ENCODE measurements around the gene CECR2.

CECR2 gene

DNA sequence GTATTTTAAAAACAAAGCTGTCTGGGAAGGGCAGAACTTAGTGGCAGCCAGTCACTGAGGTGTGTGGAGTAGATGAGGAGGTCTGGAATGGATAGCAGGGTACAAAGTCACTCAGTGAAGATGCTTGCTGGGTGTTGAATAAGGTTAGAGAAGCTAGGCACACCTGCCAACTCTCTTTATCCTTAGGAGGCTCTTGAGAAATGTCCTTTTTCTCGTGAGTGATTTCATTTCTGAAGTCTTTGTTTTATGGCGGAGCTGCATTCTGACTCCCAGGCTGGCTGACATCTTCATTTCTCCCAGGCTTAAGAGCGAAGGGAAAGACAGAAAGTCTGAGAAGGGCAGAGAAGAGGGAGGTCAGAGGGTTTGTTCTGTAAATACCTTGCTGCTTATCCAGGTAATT, 31.0 kb downstream of the CECR2 start:
- no peak for TF ChIP-seq FOXP2 (optimal IDR thresholded peaks at IDR 0.05; ENCODE audit: borderline replicate concordance, extremely low read depth, extremely low read length, insufficient read depth)
- no peak for TF ChIP-seq TAF1 (IDR thresholded peaks at IDR 0.05; ENCODE audit: borderline replicate concordance, insufficient read depth, low read length)
- TF ChIP-seq SIN3A (IDR thresholded peaks at IDR 0.05; ENCODE audit: borderline replicate concordance, insufficient read depth, low read length), result no peak
- TF ChIP-seq POLR2AphosphoS5 (IDR thresholded peaks at IDR 0.05; ENCODE audit: low read depth, low read length), result no peak
- TF ChIP-seq REST (IDR thresholded peaks at IDR 0.05; ENCODE audit: insufficient read depth in 1 of 2, low read depth in 2 of 2, low read length in 2 of 2), result no peak

DNA sequence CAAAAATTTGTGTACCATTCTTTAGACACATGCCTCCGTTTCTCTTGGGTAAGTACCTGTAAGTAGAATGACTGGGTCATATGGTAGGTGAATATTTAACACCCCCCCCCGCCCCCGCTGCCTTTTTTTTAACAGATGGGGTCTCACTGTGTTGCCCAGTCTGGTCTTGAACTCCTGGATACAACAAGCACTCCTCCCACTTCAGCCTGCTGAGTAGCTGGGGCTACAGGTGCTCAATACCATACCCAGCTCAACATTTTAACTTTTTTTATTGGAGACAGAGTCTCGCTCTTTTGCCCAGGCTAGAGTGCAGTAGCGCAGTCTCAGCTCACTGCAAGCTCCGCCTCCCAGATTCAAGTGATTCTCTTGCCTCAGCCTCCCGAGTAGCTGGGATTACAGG, 32.5 kb downstream of the CECR2 start:
- TF ChIP-seq REST (IDR thresholded peaks at IDR 0.05; ENCODE audit: insufficient read depth in 1 of 2, low read depth in 2 of 2, low read length in 2 of 2) (no peak), FOXP2 (optimal IDR thresholded peaks at IDR 0.05; ENCODE audit: borderline replicate concordance, extremely low read depth, extremely low read length, insufficient read depth) (no peak), SIN3A (IDR thresholded peaks at IDR 0.05; ENCODE audit: borderline replicate concordance, insufficient read depth, low read length) (no peak), POLR2AphosphoS5 (IDR thresholded peaks at IDR 0.05; ENCODE audit: low read depth, low read length) (no peak), TAF1 (IDR thresholded peaks at IDR 0.05; ENCODE audit: borderline replicate concordance, insufficient read depth, low read length) (no peak)

GRCh38 chr22:17402293-17402692, 33.0 kb downstream of the CECR2 start:
- TF ChIP-seq SIN3A (IDR thresholded peaks at IDR 0.05; ENCODE audit: borderline replicate concordance, insufficient read depth, low read length) (no peak), FOXP2 (optimal IDR thresholded peaks at IDR 0.05; ENCODE audit: borderline replicate concordance, extremely low read depth, extremely low read length, insufficient read depth) (no peak), REST (IDR thresholded peaks at IDR 0.05; ENCODE audit: insufficient read depth in 1 of 2, low read depth in 2 of 2, low read length in 2 of 2) (no peak), TAF1 (IDR thresholded peaks at IDR 0.05; ENCODE audit: borderline replicate concordance, insufficient read depth, low read length) (no peak)

DNA sequence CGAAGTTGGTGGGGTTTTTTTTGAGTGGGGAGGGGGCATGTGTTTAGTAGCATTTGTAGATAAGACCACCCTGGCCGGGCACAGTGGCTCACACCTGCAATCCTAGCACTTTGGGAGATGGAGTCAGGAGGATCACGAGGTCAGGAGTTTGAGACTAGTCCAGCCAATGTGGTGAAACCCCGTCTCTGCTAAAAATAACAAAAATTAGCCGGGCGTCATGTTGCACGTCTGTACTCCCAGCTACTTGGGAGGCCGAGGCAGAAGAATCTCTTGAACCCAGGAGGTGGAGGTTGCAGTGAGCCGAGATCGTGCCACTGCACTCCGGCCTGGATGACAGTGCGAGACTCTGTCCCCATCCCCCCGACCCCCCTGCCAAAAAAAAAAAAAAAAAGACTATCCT, 34.6 kb downstream of the CECR2 start:
- no peak for TF ChIP-seq POLR2AphosphoS5 (IDR thresholded peaks at IDR 0.05; ENCODE audit: low read depth, low read length)
- TF ChIP-seq SIN3A (IDR thresholded peaks at IDR 0.05; ENCODE audit: borderline replicate concordance, insufficient read depth, low read length), result no peak
- no peak for TF ChIP-seq FOXP2 (optimal IDR thresholded peaks at IDR 0.05; ENCODE audit: borderline replicate concordance, extremely low read depth, extremely low read length, insufficient read depth)
- TF ChIP-seq REST (IDR thresholded peaks at IDR 0.05; ENCODE audit: insufficient read depth in 1 of 2, low read depth in 2 of 2, low read length in 2 of 2), result no peak

DNA sequence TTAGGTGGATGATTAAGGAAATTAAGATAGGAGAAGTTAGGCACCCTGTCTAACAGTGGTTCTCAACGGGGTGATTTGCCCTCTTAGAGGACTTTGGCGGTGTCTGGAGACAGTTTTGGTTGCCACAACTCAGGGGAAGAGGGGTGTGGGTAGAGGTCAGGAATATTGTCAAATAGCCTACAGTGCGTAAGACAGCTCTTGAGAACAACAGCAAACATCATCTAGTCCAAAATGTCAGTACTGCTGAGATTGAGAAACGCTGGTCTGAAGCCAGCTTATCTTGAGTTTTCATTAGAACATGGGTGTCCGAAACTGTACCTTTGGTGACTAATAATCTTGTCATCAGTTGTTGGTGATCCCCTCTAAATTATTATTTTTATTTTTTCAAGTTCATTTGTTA, 38.4 kb downstream of the CECR2 start:
- TF ChIP-seq FOXP2 (optimal IDR thresholded peaks at IDR 0.05; ENCODE audit: borderline replicate concordance, extremely low read depth, extremely low read length, insufficient read depth) (no peak), SIN3A (IDR thresholded peaks at IDR 0.05; ENCODE audit: borderline replicate concordance, insufficient read depth, low read length) (no peak), TAF1 (IDR thresholded peaks at IDR 0.05; ENCODE audit: borderline replicate concordance, insufficient read depth, low read length) (no peak), POLR2AphosphoS5 (IDR thresholded peaks at IDR 0.05; ENCODE audit: low read depth, low read length) (no peak), REST (IDR thresholded peaks at IDR 0.05; ENCODE audit: insufficient read depth in 1 of 2, low read depth in 2 of 2, low read length in 2 of 2) (no peak)

All from PFSK-1 (cell line).